NCI-H187 (cell line): ENCODE data around the gene ODF2.
"Not testable (repeated sequence)": the region's sequence is repeated elsewhere in the genome, so short reads cannot be mapped to it uniquely, and the experiment has no call there.

Source experiments
- DNase-seq, 2 experiments: peaks; one replicate each; lab custom pipeline; 2025; lab: John Stamatoyannopoulos, UW

ODF2 gene

DNA sequence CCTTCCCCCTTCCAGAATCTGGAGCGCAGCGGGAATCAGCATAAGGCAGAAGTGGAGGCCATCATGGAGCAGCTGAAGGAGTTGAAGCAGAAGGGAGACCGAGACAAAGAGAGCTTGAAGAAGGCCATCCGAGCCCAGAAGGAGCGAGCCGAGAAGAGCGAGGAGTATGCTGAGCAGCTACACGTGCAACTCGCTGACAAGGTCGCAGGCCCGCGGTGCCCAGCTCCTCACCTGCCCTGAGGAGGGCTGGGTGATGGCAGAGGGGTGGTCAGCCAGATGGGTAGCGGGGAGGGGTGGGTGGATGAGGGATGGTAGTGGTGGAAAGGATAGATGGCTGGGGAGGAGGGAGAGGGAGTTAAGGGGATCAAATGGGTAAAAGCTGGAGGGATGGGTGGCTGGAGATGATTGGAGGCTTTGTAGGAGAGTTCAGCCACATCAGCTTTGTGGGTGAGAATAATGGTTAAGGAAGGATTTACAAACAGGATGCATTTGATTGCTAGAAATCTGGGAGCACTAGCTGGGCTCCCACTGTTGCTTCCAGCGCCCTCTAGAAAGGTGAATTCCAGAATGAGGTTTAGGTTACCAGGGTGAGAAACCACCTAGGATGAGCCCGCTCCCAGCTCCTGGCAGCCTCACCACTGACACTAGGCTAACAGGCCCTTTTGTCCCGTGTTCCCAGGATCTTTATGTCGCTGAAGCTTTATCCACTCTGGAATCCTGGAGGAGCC, 29.0 kb downstream of the ODF2 start:
- DNase-seq = no peak

DNA sequence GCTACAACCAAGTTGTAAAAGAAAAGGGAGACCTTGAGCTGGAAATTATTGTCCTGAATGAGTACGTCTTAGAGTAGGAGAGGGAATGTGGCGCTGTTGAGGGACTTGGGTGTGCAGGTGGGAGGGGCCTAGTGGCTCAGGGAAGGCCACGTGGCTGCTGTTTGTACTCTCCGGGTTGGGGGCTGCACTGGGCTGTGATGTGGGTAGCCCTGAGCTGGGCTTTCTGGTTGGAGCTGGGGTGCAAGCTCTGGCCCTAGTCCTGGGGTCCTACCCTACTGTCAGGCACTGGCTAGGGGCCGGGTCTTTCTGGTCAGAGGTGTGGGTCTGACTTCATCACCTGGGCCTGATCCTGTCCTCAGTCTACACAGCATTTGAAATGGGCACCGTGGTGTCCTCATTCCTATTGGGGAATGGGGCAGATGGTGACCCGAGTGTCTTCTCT, 29.6 kb downstream of the ODF2 start:
- DNase-seq = no peak

DNA sequence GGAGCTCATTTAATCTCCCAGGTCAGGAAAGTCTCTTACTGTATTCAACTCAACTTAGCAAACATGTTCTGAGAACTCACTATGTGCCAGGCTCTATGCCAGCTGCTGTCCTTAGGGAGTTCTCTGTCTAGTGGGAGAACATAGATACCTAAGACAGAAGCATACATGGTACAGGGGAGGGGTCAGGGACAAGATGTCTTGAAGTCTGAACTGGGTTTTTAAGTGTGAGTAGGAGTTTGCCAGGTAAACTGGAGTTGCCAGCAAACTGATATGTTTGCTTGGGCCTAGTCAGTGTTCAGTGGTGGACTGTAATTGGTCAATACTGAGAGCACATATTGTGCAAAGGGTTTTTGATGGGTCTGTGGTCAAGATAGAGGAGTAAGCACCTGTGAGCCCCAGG, 30.4 kb downstream of the ODF2 start:
- DNase-seq = no peak

DNA sequence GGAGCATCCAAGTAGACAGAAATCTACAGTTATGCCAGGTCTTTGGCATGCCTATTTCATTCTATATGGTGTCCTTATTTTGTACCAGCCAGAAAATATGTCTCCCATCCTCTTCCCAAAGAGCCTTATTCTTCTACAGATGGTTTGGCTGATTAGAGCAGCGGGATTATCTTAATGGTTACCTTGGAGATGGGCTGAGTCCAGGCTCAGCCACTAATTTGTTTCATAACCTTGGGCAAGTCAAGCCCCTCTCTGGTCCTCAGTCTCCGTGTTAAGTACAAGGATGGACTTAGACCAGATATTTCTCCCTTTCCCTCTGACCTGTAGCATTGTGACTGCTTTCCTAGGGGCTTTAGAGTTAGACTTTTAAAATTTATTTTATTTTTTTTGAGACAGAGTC, 37.6 kb downstream of the ODF2 start:
- DNase-seq = no peak

DNA sequence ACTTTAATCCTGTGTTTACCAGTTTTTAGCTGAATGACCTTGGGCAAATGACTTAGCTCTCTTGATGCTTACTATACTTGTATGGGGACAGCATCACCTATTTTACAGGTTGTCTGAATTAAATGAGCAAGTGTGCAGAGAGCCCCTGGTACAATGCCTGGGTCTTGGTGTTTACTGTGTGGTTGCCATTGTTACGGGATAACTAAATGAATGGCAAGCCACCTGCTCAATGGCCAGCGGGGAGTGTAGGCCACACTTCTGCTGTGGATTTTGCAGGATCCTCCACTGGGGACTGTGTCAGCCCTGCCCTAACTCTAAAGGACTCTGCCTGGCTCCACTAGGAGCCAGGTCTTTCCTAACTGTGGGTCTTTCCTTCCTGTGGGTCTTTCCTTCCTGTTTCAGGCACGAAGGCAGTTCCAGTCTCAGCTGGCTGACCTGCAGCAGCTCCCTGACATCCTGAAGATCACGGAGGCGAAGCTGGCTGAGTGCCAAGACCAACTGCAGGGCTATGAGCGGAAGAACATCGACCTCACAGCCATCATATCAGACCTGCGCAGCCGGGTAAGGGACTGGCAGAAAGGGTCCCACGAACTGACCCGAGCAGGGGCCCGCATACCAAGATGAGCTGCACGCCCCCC, 38.4 kb downstream of the ODF2 start:
- no peak for DNase-seq

DNA sequence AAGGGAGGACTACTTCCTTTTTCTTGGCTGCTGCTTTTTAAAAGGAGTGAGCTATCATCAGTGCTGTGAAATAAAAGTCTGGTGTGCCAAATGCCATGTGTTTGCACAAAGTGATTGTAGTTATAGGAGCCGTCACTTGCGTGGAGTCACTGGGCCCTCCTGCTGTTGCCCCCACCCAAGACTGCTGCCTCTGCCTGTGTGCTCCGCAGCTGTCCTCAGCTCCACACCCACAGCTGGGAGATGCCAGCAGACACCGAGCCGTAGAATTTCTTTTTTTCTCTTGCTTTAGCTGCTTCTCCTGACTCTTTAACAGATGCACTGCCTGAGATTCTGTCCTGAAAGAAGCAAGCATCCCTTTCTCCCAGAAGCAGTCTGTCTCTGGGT, 38.9 kb downstream of the ODF2 start:
- no peak for DNase-seq

DNA sequence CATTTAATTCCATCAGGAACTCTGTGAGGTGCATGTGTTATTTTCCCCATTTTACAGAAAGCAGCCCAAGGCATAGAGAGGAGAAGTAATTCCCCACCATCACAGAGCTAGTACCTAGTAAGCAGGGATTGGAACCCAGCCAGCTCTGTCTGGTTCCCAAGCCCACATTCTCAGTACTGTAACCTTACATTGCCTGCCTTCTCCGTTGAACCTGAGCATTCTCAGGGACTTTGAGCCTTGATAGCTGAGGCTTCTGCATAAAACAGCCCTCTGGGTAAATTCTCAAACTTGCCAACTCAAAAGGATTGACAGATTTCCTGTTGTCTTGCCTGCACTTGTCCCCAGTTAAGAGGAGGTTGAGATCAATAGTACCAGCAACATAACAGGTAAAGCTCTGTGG, 39.5 kb downstream of the ODF2 start:
- no peak for DNase-seq

DNA sequence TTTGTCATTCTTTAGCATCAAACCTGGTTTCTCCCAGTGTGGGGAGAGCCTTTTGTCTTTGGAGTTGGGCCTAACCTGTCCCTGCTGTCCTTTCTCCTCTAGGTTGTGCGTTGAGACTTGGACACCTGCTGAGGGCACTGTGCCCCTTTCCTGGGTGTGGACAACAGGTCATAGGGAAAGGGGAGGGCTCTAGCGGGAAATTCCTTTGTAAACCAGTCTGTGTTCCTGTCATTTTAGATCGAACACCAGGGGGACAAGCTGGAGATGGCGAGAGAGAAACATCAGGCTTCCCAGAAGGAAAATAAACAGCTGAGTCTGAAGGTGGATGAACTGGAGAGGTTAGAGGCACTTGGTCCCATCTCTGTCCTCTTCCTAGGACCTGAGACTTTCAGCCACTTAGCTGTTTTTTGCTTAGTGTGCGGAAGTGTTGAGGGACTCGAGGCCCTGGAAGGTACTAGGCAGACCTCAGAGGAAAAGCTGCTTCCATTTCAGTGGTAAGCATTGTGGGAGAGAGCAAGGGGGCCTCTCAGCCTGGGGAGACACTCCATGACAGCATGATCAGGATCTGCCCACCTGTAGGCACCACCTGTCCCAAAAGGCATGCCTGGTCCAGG, 40.1 kb downstream of the ODF2 start:
- no peak for DNase-seq

DNA sequence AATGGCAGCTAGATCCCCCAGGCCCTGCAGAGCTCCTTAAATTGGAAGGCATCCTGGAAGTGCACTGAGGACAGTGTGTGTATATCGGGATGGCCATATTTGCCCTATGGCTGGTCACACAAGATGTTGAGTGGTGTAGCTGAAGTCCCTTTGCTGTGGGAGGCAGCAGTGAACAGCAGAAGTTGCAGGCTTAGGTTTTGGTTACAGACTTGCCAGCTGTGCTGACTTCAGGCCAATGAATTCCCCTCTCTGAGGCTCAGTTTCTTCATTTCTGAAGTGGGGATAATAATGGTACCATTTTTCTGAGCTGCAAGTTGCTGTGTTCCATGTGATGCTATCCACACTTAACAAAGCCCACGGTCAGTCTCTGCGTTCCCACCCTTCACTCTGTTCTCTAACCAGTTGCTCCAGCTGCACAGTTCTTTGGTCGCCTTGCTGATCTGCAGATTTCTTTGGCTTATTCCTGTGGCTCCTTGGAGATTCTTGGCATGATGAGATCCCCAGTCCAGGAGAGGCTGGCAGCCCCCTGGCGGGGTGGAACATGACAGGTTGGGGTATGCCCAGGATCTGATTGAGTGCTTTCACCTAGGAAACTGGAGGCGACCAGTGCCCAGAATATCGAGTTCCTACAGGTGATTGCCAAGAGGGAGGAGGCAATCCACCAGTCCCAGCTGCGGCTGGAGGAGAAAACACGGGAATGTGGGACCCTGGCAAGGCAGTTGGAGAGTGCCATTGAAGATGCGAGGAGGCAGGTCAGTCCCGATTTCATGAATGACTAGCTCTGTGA, 42.2 kb downstream of the ODF2 start:
- no peak for DNase-seq

DNA sequence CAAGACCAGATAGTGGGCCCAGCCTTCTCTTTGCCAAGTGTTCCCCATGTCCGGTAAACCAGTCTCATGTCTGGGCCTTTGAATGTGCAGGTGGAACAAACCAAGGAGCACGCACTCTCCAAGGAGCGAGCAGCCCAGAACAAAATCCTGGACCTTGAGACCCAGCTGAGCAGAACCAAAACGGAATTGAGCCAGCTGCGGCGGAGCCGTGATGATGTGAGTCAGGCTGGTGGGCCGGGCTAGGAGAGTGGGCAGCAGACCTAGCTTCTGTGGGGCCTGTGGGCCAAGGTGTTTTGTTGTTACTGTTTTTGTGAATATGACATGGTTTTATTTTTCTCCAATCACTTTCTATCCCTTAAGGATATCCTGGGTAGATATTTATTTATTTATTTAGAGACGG, 43.1 kb downstream of the ODF2 start:
- DNase-seq = no peak

DNA sequence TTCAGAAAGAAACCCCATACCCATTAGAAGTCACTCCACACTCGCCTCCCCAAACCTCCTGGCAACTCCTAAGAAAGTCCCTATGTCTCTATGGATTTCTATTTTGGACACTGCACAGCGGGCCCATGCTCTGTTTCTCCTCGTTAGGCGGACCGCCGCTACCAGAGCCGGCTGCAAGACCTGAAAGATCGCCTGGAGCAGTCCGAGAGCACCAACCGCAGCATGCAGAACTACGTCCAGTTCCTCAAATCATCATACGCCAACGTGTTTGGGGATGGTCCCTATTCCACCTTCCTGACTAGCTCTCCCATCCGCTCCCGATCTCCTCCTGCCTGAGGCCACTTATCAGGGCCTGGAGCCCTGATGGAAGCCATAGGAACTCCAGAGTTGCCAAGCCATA, 44.1 kb downstream of the ODF2 start:
- DNase-seq = no peak

DNA sequence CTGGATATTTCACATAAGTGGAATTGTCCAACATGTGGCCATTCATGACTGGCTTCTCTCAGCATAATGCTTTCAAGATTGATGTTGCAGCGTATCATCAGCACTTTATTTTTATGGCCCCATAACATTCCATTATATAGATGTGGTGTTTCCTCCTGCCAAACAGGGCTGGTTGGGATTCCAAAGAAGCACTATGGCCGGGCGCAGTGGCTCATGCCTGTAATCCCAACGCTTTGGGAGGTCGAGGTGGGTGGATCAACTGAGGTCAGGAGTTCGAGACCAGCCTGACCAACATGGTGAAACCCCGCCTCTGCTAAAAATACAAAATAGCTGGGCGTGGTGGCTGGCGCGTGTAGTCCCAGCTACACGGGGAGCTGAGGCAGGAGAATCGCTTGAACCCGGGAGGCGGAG, 47.6 kb downstream of the ODF2 start:
- DNase-seq = not testable (repeated sequence)

DNA sequence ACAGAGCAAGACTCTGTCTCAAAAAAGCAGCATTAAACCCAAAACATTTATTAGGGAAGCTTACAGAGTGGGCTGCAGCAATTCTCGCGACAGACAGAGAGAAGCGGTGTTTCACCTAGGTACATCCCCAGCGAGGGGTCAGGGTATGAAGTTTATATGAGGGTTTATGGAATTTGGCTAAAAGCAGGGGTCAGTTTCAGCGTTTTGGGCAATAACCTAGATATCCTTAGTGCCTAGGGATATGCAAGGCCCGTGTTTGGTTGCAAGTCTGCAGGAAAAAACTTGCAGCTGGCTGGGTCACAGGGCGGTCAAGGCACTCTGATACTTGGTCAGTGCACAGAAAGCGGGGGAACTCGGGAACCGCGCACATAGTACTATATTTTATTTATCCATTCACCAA, 48.1 kb downstream of the ODF2 start:
- DNase-seq = no peak

DNA sequence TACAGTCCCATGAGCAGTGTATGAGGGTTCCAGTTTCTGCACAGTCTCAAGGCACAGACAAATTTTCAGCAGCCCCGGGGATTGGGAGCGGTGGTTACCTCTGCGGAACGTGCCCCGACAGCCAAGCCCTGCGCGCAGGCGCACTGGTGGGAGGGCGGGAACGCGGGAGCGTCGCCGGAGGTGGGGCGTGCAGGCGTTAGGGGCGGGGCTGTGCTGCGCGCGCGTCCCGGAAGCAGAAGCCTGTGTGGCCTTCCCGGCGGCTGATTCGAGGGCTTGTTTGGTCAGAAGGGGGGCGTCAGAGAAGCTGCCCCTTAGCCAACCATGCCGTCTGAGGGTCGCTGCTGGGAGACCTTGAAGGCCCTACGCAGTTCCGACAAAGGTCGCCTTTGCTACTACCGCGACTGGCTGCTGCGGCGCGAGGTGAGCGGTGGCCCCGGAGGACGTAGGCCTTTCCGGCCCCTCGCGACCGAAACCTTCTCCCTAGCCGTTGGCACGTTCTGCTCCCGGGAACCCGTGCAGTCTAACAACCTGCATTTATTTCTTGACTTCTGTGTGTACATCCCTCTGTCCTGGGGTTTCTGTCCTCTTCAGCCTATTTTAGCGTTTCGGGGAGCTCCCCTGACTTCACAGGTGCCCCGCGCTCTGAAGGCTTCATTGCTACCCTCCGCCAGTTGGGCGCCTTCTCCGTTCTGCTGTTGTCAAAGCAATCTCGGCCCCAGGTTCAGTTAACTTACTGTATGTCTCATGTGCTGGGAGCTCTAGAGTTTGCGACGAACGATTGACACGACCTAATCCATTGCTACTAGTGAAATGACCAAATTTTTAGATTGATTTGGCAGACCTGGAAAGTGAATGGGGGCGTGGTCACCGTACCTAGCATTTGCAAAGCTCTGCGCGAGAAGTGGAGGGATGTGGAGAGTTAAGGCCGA, 48.9 kb downstream of the ODF2 start, which contains the start of gene GLE1:
Gene GLE1 (plus strand): TSS at position 235 of the 929 bp plus-strand sequence. CDS start 87 bp downstream, at position 322.
- peak; percentile 51 to 80 for DNase-seq

DNA sequence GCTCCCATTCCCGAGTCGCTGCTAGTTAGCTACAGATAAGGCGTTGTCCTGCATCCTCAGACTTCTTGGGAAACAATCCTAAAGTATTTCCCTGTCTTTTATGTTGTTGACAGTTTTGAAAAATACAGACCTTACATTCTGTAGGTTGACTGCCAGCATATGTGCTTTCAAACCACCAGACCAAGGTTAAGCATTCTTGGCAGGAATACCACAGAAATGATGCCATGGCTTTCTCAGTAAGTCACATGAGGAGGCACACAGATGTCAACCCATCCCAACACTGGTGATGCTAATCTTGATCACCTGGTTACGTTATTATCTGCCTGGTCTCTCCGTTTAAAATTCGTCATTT, 49.6 kb downstream of the ODF2 start:
- DNase-seq = no peak

DNA sequence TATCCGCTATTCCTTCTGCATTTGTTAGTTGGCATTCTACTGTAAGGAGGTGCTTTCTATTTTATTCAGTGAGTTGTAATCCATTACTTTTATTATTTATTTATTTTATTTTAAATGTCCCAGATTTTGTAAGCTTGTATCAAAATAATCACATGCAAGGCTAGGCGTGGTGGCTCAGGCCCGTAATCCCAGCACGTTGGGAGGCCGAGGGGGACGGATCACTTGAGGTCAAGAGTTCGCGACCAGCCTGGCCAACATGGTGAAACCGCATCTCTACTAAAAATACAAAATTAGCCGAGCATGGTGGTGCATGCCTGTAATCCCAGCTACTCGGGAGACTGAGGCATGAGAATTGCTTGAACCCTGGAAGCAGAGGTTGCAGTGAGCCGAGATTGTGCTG, 50.1 kb downstream of the ODF2 start:
- not testable (repeated sequence) for DNase-seq

DNA sequence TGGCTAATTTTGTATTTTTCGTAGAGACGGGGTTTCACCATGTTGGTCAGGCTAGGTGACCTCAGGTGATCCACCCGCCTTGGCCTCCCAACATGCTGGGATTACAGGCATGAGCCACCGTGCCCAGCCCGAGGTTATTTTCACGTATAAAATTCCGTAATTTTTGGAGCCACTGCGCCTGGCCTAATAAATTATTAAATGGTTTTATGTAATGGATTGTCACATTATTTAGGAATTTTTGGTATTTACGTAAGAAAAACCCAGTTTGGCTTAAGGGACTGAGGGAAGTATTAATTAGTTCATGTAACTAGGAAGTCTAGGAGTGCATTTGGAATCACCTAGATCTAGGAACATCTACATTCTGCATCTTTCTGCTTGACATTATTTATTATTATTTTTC, 57.0 kb downstream of the ODF2 start:
- DNase-seq = no peak

DNA sequence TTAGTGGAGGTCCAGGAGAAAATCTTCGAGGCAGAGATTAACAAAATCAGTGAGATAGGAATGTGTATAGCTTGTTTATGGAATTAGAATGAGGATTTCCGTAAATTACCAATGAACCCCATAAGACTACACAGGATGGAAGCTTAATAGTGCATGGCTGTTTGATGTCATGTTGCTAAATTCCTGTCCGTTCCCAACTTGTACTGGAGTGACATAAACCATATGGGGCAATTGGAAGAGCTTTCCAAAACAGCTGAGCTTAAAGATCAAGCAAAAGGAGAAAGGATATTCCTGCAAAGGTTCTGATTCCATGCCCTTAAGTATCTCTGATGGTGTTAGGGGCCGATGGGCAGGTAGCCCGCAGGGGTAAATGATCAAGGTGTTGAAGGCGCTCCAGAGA, 66.2 kb downstream of the ODF2 start:
- DNase-seq = no peak

DNA sequence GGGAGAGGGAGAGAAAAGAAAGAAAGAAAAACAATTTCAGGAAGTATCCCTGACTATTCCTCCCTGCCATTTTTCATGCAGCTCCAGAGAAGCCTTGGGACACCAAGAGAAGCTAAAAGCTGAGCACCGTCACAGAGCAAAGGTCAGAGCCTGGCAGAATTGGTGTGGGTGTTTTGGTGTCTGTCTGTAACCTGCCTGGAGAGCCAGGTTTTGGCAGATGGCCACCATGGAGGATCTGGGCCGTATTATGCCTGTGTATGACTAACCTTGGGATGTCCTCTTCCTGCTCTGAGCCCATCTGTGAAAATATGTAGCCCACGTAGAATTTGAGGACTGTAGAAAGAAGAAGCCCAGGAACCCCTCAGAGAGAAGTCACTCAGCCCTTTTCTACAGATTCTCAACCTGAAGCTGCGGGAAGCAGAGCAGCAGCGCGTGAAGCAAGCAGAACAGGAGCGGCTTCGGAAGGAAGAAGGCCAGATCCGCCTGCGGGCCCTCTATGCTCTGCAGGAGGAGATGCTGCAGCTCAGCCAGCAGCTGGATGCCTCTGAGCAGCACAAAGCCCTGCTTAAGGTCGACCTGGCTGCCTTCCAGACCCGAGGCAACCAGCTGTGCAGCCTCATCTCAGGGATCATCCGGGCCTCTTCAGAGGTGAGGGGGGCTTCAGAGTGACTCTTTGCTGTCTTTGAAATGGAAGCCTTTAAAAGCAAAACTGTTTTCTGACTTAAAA, 67.6 kb downstream of the ODF2 start:
- no peak for DNase-seq

DNA sequence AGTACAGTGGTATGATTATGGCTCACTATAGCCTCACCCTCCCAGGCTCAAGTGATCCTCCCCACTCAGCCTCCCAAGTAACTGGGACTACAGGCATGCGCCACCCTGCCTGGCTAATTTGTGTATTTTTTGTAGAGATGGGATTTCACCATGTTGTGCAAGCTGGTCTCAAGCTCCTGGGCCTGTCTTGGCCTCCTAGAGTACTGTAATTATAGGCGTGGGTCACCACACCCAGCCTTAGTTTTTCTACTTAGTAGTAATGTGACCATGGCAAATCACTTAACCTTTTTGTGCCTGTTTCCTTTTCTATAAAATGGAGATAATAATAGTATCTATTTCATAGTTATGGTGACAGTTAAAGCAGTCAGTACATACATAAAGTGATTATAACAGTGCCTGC, 70.9 kb downstream of the ODF2 start:
- DNase-seq = no peak
